ENCODE data around the gene P2RX7.
"Not testable (repeated sequence)": the region's sequence is repeated elsewhere in the genome, so short reads cannot be mapped to it uniquely, and the experiment has no call there.

The P2RX7 gene

GRCh38 chr12:121135320-121135719 is 2.6 kb downstream of the P2RX7 start:
- no peak for ATAC-seq
- DNase-seq: no peak

GRCh38 chr12:121137512-121137911 is 4.8 kb downstream of the P2RX7 start:
- no peak for ATAC-seq
- DNase-seq: no peak

- DNase-seq (no peak), ATAC-seq (no peak)
Observed at GRCh38 chr12:121138284-121138683, 5.6 kb downstream of the P2RX7 start.

GRCh38 chr12:121139286-121139685 is 6.6 kb downstream of the P2RX7 start:
- DNase-seq (no peak), ATAC-seq (no peak)

GRCh38 chr12:121142171-121142950 is 9.7 kb downstream of the P2RX7 start:
- ATAC-seq: no peak
- DNase-seq: no peak

- ATAC-seq: peak; percentile 66
Observed at GRCh38 chr12:121144416-121144914, 11.8 kb downstream of the P2RX7 start.

GRCh38 chr12:121145221-121145620 is 12.5 kb downstream of the P2RX7 start:
- peak; percentile 22 for DNase-seq
- peak; percentile 53 for ATAC-seq

More at GRCh38 chr12:121144416-121144914, 11.8 kb downstream of the P2RX7 start:
- no peak for DNase-seq

GRCh38 chr12:121149289-121149688 is 16.6 kb downstream of the P2RX7 start:
- not testable (repeated sequence) for ATAC-seq, DNase-seq

- no peak for ATAC-seq
- DNase-seq: no peak
Observed at GRCh38 chr12:121154793-121155375, 22.2 kb downstream of the P2RX7 start.

GRCh38 chr12:121156365-121156764 is 23.7 kb downstream of the P2RX7 start:
- DNase-seq (no peak), ATAC-seq (no peak)

GRCh38 chr12:121158085-121158484 is 25.4 kb downstream of the P2RX7 start:
- no peak for DNase-seq
- no peak for ATAC-seq

- not testable (repeated sequence) for ATAC-seq, DNase-seq
Observed at GRCh38 chr12:121158728-121159351, 26.2 kb downstream of the P2RX7 start.

- DNase-seq (no peak), ATAC-seq (no peak)
Observed at GRCh38 chr12:121159467-121160307, 27.0 kb downstream of the P2RX7 start.

- ATAC-seq (no peak), DNase-seq (no peak)
Observed at GRCh38 chr12:121162384-121162783, 29.7 kb downstream of the P2RX7 start.

- ATAC-seq (no peak), DNase-seq (no peak)
Observed at GRCh38 chr12:121162985-121163384, 30.3 kb downstream of the P2RX7 start.

- ATAC-seq, DNase-seq: not testable (repeated sequence)
Observed at GRCh38 chr12:121164839-121165238, 32.2 kb downstream of the P2RX7 start.

- DNase-seq (no peak), ATAC-seq (no peak)
Observed at GRCh38 chr12:121165316-121165715, 32.6 kb downstream of the P2RX7 start.

GRCh38 chr12:121166356-121166755 is 33.7 kb downstream of the P2RX7 start:
- ATAC-seq: no peak
- no peak for DNase-seq

- DNase-seq (no peak), ATAC-seq (no peak)
Observed at GRCh38 chr12:121167232-121167820, 34.6 kb downstream of the P2RX7 start.

GRCh38 chr12:121167951-121168350 is 35.3 kb downstream of the P2RX7 start:
- DNase-seq (no peak), ATAC-seq (no peak)

GRCh38 chr12:121170151-121170550 is 37.5 kb downstream of the P2RX7 start:
- ATAC-seq (no peak), DNase-seq (no peak)
